T-helper 1 cell treated with Interleukin-12 subunit alpha and Interleukin-12 subunit beta and Interleukin-4 antibody, amounts not matched to agents 30 μg/mL and 1 μg/mL, for 36 hours (primary cell): ENCODE results near the gene FHAD1.
"Not testable (repeated sequence)": the region's sequence is repeated elsewhere in the genome, so short reads cannot be mapped to it uniquely, and the experiment has no call there.

Source experiments
- H3K27ac Mint-ChIP-seq: one replicate; pipeline ENCODE4 v1.8.0; 2021; ENCODE audit warnings: mild to moderate bottlenecking, mixed read lengths
- H3K27me3 Mint-ChIP-seq: one replicate; pipeline ENCODE4 v1.8.0; 2021; ENCODE audit warnings: low read depth, mixed read lengths
- H3K36me3 Mint-ChIP-seq: one replicate; pipeline ENCODE4 v1.8.0; 2021; ENCODE audit warnings: low read depth, mixed read lengths
- H3K4me1 Mint-ChIP-seq: one replicate; pipeline ENCODE4 v1.8.0; 2021; ENCODE audit warnings: low read depth, mixed read lengths
- H3K4me3 Mint-ChIP-seq: one replicate; pipeline ENCODE4 v1.8.0; 2021; ENCODE audit warnings: mild to moderate bottlenecking, moderate library complexity, mixed read lengths
- H3K9me3 Mint-ChIP-seq: one replicate; pipeline ENCODE4 v1.8.0; 2021; ENCODE audit warnings: mixed read lengths

FHAD1 gene

DNA sequence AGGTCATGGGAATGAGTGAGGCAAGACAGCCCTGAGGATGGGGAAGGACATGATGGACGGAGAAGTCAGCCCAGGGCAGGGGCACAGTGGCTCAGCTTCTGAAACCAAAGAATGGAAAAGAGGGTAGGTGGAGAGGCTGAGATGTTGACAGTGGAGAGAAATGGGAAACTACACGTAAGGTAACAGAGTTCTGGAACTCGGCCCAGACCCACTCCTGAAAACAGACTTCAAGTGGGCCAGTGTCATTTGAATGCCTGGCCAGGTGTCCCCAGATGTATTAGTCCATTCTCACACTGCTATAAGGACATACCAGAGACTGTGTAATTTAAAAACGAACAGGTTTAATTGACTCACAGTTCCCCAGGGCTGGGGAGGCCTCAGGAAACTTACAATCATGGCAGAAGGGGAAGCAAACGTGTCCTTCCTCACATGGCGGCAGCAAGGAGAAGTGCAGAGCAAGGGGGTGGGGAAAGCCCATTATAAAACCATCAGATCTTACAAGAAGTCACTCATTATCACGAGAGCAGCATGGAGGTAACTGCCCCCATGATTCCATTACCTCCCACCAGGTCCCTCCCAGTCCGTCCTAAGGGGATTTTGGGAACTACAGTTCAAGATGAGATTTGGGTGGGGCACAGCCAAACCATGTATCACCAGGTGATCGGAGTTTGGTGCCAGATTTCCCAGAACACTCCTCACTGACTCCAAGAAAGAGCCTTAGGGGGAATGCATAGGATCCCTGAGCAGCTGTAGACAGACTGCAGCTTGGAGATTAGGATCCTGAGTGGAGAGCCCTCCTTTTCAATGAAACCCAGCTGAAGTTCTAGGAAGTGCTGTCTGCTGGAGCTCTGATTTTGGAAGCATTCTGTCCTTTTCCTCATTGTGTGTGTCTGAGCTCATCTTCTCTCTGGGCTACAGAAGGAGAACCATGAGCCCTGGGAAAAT lies 40.3 kb downstream of the FHAD1 start:
- Mint-ChIP-seq H3K27ac (no peak overlapping the region), H3K27me3 (no peaks in the 10 kb centered on the region), H3K4me1 (peaks cover 2% of the 10 kb centered on the region), H3K4me3 (no peak overlapping the region), H3K9me3 (peaks cover 19% of the 10 kb centered on the region), H3K36me3 (no peaks in the 10 kb centered on the region)

DNA sequence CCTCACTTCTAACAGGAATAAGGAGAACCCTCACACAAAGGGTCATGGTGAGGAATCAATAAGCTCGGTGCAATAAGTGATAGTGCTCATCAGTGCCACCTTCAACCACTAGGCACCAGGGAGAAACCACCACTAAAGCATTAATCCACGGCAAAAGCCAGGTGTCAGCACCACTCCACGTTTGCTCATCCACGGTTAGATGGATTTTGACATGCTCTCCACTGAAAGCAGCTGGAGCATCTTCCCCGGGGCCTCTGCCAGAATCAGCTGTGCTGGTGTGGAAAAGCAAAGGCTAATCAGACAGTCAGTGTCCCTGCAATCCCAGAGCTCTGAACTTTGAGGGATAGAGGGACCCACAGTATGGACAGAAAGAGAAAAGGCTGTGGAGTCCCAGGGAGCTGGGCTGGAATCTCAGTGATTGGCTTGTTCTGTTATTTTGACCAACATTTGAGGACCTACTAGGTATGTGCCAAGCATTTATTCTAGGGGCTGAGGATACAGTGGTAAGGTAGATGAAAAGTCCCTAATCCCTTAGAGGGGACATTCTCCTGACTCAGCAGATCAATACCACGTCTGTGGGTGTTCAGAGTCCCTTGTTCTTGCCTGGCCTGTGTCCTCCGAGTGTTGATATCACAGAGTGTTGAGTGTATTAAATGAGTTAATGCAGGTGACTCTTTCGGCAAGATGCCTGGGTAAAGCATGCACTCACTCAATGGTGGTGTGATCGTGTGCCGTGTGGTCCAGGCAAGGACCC lies 41.3 kb downstream of the FHAD1 start:
- Mint-ChIP-seq H3K4me3 (no peak overlapping the region), H3K4me1 (peaks cover 2% of the 10 kb centered on the region), H3K27me3 (no peaks in the 10 kb centered on the region), H3K9me3 (peaks cover 19% of the 10 kb centered on the region), H3K36me3 (no peaks in the 10 kb centered on the region), H3K27ac (no peak overlapping the region)

DNA sequence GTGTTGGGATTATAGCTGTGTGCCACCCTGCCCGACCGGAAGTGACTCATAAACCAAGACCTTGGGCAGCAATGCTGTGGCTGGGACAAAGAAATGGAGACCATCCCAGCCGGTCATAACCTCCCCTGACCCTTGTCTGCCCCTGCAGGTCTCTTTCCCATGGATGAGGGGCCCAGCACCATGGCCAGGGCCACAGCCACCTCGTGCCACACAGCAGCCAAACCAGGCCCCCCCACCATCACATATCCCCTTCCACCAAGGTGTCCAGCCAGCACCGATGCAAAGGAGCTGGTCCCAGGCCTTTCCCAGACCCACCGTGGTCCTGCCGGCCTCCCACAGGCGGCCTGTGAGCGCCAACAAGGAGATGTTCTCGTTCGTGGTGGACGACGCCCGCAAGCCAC lies 42.2 kb downstream of the FHAD1 start:
- Mint-ChIP-seq H3K4me3 (no peak overlapping the region), H3K9me3 (peaks cover 19% of the 10 kb centered on the region), H3K27me3 (no peaks in the 10 kb centered on the region), H3K27ac (no peak overlapping the region), H3K36me3 (no peaks in the 10 kb centered on the region), H3K4me1 (peaks cover 2% of the 10 kb centered on the region)

DNA sequence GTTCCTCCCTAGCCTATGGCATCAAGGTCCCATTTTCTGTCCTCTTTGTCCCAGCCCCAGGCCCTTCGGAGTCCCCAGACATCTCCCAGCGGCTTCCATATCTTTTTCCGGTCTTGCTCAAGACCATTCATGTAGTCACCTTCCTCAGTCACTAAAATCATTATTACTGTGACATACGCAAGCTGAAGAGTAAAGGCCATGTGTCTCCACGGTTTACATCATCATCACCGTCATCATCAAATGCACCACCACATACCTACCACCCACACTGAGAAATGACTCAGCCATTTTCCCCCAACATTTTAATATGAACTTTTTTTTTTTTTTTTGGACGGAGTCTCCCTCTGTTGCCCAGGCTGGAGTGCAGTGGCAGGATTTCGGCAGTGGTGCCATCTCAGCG lies 43.4 kb downstream of the FHAD1 start:
- Mint-ChIP-seq H3K27ac (no peak overlapping the region), H3K4me3 (no peak overlapping the region), H3K4me1 (peaks cover 2% of the 10 kb centered on the region), H3K9me3 (peaks cover 19% of the 10 kb centered on the region), H3K36me3 (no peaks in the 10 kb centered on the region), H3K27me3 (no peaks in the 10 kb centered on the region)

DNA sequence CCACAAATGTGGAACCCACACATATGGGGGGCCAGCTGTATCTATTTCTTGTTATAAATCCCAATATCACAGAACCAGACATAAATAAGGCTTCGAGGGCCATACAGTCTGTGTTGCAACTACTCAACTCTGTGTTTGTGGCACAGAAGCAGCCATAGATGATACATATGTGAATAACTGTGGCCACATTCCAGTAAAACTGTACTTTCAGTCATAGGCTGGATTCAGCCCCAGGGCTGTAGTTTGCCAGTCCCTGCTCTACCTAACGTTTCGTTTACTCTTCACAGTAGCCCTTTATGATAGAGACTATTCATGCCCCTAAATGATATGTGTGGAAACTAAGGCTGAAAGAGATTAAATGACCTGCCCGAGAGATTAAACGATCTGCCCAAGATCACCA lies 48.7 kb downstream of the FHAD1 start:
- H3K36me3 Mint-ChIP-seq: no peaks in the 10 kb centered on the region
- H3K4me3 Mint-ChIP-seq: no peak overlapping the region
- H3K4me1 Mint-ChIP-seq: peaks cover 7% of the 10 kb centered on the region
- no peaks in the 10 kb centered on the region for H3K9me3 Mint-ChIP-seq
- no peak overlapping the region for H3K27ac Mint-ChIP-seq
- H3K27me3 Mint-ChIP-seq: no peaks in the 10 kb centered on the region

DNA sequence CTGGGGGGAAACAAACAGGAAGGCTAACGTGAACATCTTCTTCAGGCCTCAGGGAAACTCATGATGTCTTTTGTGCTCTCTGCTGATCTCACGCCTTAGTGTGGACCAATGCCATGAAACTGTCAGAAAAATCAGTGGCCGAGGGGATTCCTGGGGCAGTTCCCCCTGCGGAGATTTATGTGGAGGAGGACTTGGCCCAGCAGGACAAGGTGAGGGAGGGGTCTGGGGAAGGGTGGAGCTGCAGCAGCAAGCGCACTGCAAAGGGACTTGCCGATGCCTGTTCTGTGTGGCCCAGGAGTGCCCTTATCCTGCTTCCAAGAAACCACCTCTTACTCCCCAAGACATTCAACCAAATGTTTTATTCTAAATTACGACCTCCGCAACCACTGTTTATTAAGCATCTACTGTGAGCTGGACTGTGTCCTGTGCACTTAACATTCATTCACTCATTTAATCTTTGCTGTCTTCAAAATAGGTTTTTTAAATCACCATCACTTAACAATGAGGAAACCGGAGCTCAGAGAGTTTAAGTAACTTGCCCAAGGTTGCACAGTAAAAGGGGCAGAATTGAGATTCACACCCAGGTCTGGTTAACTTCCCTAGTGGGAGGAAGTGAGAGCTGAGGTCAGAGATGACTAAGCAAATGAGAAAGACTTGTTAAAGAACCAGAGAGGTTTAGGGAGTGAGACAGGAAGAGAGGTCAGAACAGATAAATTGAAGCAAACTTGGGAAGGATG lies 49.7 kb downstream of the FHAD1 start:
- Mint-ChIP-seq H3K4me3 (no peak overlapping the region), H3K36me3 (no peaks in the 10 kb centered on the region), H3K27me3 (no peaks in the 10 kb centered on the region), H3K9me3 (no peaks in the 10 kb centered on the region), H3K4me1 (peaks cover 7% of the 10 kb centered on the region), H3K27ac (no peak overlapping the region)

DNA sequence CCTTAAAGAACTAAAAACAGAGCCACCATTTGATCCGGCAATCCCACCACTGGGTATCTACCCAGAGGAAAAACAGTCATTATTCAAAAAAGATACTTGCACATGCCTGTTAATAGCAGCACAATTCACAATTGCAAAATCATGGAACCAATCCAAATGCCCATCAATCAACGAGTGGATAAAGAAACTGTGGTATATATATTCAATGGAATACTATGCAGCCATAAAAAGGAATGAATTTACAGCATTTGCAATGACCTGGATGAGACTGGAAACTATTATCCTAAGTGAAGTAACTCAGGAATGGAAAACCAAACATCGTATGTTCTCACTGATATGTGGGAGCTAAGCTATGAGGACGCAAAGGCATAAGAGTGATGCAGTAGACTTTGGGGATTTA lies 51.0 kb downstream of the FHAD1 start:
- not testable (repeated sequence) for H3K36me3 Mint-ChIP-seq, H3K27ac Mint-ChIP-seq, H3K4me1 Mint-ChIP-seq, H3K27me3 Mint-ChIP-seq, H3K4me3 Mint-ChIP-seq, H3K9me3 Mint-ChIP-seq

DNA sequence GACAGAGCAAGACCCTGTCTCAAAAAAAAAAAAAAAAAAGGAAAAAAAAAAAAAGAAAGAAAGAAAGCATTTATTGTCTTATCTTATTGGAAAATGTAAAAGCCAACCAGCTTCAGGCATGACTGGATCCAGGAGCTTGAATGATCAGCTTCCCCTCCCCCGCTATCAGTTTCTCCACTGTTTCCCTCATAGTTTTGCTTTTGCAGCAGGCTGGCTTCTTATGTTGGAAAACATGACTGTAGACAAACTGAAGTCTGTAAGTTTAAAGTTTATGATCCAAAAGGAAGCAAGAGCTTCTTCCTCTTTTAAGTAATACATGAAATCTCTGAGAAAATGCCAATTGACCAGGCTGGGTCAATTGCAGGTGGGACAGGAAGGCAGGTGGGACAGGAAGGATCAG lies 52.2 kb downstream of the FHAD1 start:
- Mint-ChIP-seq H3K36me3 (no peaks in the 10 kb centered on the region), H3K4me3 (no peak overlapping the region), H3K27me3 (no peaks in the 10 kb centered on the region), H3K9me3 (no peaks in the 10 kb centered on the region), H3K4me1 (peaks cover 7% of the 10 kb centered on the region), H3K27ac (no peak overlapping the region)

DNA sequence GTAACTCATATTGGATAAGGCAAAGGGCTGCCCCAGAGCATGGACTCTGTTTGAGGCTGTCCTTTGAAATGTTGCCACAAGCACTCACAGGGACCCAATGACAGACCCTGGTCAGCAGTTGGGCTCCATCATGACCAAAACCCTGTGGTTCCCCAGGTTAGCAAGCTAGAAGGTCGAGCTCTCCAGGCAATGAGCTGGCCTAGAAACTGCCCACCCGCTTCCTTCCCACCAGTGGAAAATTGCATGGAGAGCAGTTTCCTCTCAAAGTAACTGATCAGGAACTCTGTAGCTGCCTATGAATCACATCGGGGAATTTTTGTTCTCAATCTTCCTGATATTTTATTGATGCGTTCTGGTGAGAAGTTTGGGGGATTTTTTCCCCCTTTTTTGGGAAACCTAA lies 52.8 kb downstream of the FHAD1 start:
- Mint-ChIP-seq H3K4me3 (no peak overlapping the region), H3K27me3 (peaks cover 1% of the 10 kb centered on the region), H3K36me3 (no peaks in the 10 kb centered on the region), H3K27ac (no peak overlapping the region), H3K9me3 (no peaks in the 10 kb centered on the region), H3K4me1 (peaks cover 7% of the 10 kb centered on the region)

DNA sequence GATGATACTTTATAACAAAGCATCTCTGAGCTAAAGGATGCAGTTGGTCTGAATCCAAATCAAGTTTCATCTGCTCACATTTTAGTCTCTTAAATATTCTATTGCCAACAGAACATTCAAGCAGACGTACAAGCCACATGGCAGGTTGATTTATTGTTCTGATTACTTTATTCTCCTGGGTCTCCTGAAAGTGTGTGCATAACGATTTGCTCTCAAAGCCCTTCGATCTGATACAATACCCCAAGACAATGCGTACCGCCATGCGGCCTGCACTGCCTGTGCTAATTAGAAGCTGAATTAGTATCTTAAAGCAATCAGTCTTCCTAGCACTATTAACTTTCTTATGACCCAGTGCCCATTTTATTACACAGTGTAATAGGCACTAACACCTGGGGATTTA lies 56.9 kb downstream of the FHAD1 start:
- H3K27me3 Mint-ChIP-seq: peaks cover 13% of the 10 kb centered on the region
- no peak overlapping the region for H3K27ac Mint-ChIP-seq
- H3K9me3 Mint-ChIP-seq: no peaks in the 10 kb centered on the region
- no peaks in the 10 kb centered on the region for H3K36me3 Mint-ChIP-seq
- H3K4me1 Mint-ChIP-seq: no peaks in the 10 kb centered on the region
- no peak overlapping the region for H3K4me3 Mint-ChIP-seq

DNA sequence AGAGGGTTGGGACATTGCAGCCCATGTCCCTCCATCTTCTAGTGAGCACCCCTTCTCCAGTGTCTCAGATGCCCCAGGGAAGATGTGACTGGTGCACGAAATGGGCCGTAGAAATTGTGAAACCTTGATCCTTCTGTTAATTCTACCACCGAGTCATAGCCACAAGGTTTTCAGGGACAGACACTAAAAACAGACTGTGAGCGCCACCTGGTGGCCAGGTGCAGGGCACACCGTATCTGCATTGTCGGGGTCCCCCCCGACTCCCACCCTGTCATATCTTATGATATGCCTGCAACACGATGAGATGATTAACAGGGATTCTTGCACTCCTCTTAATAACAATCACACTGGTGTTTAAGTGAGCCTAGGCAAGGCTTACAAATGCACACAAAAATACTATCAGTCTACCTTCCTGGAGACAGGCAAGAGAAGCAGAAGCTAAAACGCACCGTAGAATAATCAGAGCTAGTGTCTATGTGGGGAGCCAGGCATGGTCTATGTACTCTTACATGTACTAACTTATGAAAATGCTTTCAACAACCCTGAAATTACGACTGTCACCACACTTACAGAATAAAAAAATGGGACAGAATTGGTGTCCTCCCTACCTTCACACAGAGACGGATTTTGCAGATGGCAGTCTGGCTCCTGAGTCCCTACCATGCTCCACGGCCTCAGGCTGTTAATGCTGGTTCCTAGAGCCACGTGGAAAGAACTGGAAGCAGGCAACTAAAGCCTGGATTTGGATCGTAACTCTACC lies 57.9 kb downstream of the FHAD1 start:
- no peak overlapping the region for H3K4me3 Mint-ChIP-seq
- H3K27me3 Mint-ChIP-seq: peaks cover 13% of the 10 kb centered on the region
- no peak overlapping the region for H3K27ac Mint-ChIP-seq
- no peaks in the 10 kb centered on the region for H3K9me3 Mint-ChIP-seq
- H3K36me3 Mint-ChIP-seq: no peaks in the 10 kb centered on the region
- H3K4me1 Mint-ChIP-seq: no peaks in the 10 kb centered on the region

DNA sequence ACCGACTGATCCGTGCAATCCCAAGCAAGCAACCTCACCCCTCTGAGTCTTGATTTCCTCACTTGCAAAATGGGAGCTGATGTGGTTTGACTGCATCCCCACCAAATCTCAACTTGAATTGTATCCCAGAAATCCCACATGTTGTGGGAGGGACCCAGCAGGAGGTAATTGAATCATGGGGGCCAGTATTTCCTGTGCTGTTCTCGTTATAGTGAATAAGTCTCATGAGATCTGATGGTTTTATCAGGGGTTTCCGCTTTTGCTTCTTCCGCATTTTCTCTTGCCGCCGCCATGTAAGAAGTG lies 58.4 kb downstream of the FHAD1 start:
- Mint-ChIP-seq H3K9me3 (no peaks in the 10 kb centered on the region), H3K27me3 (peaks cover 13% of the 10 kb centered on the region), H3K4me3 (no peak overlapping the region), H3K36me3 (no peaks in the 10 kb centered on the region), H3K4me1 (no peaks in the 10 kb centered on the region), H3K27ac (no peak overlapping the region)

DNA sequence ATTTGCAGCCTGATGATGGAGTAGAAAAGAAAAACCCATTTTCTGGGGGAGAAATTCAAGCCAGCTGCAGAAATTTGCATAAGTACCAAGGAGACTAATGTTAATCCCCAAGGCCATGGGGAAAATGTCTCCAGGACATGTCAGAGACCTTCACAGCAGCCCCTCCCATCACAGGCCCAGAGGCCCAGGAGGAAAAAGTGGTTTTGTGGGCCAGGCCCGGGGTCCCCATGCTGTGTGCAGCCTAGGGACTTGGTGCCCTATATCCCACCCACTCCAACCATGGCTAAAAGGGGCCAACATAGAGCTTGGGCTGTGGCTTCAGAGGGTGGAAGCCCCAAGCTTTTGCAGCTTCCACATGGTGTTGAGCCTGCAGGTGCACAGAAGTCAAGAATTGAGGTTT lies 59.3 kb downstream of the FHAD1 start:
- H3K4me1 Mint-ChIP-seq, H3K27ac Mint-ChIP-seq, H3K4me3 Mint-ChIP-seq, H3K9me3 Mint-ChIP-seq, H3K36me3 Mint-ChIP-seq: not testable (repeated sequence)
- peaks cover 13% of the 10 kb centered on the region for H3K27me3 Mint-ChIP-seq

DNA sequence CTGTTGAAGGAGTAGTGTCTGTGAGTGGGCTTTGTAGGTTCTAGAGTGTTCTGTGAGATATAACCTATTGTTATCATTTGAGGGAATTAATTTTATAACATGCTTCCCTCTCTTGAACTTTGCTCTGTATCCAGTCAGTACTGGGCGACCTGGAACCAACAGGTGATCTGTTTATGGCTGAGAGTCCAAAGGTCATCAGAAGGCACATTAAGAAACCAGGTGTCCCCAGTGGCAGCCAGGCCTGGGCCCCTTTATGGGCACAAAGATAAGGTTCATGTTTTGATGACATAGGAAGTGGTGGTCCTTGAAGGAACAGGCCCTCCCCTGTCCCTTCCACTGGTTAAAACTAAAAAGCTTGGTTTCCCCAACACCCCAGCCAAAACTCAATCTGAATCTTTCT lies 61.1 kb downstream of the FHAD1 start:
- H3K4me3 Mint-ChIP-seq: no peak overlapping the region
- H3K9me3 Mint-ChIP-seq: peaks cover 4% of the 10 kb centered on the region
- no peaks in the 10 kb centered on the region for H3K36me3 Mint-ChIP-seq
- H3K27ac Mint-ChIP-seq: no peak overlapping the region
- peaks cover 13% of the 10 kb centered on the region for H3K27me3 Mint-ChIP-seq
- H3K4me1 Mint-ChIP-seq: no peaks in the 10 kb centered on the region
